ENCODE results near the gene SKIL.

SKIL gene

GRCh38 chr3:170442947-170443346, 85.4 kb downstream of the SKIL start:
- no peak for DNase-seq

GRCh38 chr3:170443457-170443856, 85.9 kb downstream of the SKIL start:
- DNase-seq = no peak
